ENCODE results near the gene POM121L2.
"Not testable (repeated sequence)": the region's sequence is repeated elsewhere in the genome, so short reads cannot be mapped to it uniquely, and the experiment has no call there.

POM121L2 gene

GRCh38 chr6:27295301-27296079 is 16.6 kb downstream of the POM121L2 start:
- H3K4me3 ChIP-seq (ENCODE audit: low read depth, low read length) = peak overlapping the region; percentile 78

GRCh38 chr6:27294409-27294808 is 17.7 kb downstream of the POM121L2 start:
- H3K4me3 ChIP-seq (ENCODE audit: low read depth, low read length) = no peak overlapping the region

GRCh38 chr6:27293436-27294098 is 18.5 kb downstream of the POM121L2 start:
- H3K4me3 ChIP-seq (ENCODE audit: low read depth, low read length) = peak overlapping the region; percentile 18

DNA sequence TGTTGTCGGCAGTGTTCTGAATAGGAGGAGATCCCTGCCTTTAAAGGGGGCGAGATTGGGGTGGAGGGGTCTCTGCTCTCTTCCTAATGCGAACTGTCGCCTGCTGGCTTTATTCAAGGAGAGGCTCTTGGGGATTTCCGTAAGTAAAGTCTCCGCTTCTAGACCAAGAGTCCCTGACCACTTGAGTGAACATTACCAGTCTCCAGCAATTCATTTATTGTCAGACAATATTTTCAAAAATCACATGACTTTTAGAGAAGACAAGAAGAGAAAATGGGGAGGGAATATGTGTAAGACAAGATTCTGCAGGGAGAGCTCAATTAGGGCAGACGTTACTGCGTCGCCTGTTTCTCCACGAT is 21.2 kb downstream of the POM121L2 start:
- H3K4me3 ChIP-seq (ENCODE audit: low read depth, low read length) = peak overlapping the region; percentile 62

GRCh38 chr6:27290065-27290849 is 21.8 kb downstream of the POM121L2 start:
- peak overlapping the region; percentile 62 for H3K4me3 ChIP-seq (ENCODE audit: low read depth, low read length)

GRCh38 chr6:27288136-27289044 is 23.7 kb downstream of the POM121L2 start:
- H3K4me3 ChIP-seq (ENCODE audit: low read depth, low read length) = peak overlapping the region; percentile 62

- peak overlapping the region; percentile 62 for H3K4me3 ChIP-seq (ENCODE audit: low read depth, low read length)
These were observed 24.3 kb downstream of the POM121L2 start for GRCh38 chr6:27287751-27288135.

DNA sequence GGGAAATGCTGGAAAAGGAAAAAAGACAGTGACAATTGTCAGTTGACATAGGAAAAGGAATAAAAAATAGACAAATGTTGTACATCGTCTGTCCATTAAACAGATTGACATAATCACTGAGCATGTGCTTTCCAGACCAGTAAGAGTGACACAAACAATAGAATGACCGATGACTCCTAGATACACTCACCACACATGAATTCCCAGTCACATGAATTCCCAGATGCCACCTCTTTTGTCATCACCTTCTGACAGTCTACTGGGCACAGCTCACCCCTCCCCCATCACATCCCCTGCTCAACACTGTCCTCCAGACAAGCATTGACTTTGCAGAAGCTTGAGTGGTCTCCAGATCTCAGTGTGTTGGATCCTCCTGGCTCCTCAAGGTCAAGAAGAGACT is 25.9 kb downstream of the POM121L2 start:
- H3K4me3 ChIP-seq (ENCODE audit: low read depth, low read length) = no peak overlapping the region

GRCh38 chr6:27283279-27283678 is 28.8 kb downstream of the POM121L2 start:
- H3K4me3 ChIP-seq (ENCODE audit: low read depth, low read length) = no peak overlapping the region

DNA sequence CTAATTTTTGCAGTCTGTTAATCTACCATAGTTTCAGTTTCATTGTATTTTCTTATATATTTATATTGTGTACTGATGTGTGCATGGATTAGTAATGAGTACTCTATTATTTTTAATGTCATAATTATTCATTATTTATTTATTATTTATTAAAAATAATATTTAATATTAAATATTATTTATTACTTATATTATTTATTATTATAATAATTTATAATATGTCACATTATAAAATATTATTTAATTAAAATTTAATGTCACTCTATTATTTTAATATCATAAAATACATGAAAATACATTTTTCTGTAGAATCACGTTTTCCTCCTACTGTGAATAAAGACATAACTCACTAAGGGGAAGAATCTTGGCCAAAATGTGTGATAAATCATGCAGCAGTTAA is 30.5 kb downstream of the POM121L2 start:
- H3K4me3 ChIP-seq (ENCODE audit: low read depth, low read length) = peak overlapping the region; percentile 83

GRCh38 chr6:27281105-27281539 is 31.0 kb downstream of the POM121L2 start:
- H3K4me3 ChIP-seq (ENCODE audit: low read depth, low read length) = peak overlapping the region; percentile 83

- H3K4me3 ChIP-seq (ENCODE audit: low read depth, low read length) = peak overlapping the region; percentile 83
These were observed 31.5 kb downstream of the POM121L2 start for GRCh38 chr6:27280540-27281000.

- H3K4me3 ChIP-seq (ENCODE audit: low read depth, low read length) = peak overlapping the region; percentile 83
These were observed 32.0 kb downstream of the POM121L2 start for GRCh38 chr6:27280064-27280539.

GRCh38 chr6:27279513-27280063 is 32.5 kb downstream of the POM121L2 start:
- H3K4me3 ChIP-seq (ENCODE audit: low read depth, low read length) = peak overlapping the region; percentile 83

DNA sequence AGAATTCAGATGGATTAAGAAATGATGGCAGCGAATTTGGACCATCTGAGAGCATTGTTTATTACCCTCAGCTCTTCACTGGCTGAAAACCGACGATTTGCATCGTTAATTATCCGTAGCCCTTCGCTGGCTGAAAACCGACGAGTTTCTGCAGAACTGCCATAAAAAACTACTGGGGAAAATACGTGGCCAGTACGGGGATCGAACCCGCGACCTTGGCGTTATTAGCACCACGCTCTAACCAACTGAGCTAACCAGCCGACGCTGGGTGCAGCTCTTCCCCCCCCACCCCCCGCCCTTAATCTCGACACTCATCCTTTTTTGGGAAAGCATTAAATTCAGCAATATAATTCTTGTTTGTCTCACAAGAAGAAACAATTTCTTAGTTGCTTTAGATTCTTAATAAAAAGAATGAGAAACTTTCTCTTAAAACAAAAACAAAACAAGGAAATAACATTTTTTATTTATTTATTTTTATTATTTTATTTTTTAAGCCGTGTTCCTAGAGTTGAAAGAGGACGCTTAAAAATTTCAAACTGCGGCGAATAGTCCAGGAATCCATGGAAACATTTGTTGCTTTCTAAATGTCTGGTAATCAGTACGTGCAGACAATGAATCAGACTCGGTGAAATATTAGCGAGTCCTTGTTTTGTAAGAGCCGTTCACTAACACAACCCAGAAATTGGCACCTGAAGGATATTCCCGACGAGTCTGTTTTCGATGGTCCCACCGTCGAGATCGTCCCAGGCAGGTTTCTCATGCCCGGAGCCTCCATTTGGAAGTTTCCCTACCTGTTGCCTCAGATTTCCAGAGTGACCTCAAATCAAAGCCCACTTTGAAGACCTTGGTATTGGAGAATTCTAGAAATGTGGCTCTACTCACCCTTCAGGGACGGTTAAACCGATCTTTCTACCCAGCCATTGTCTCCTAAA is 36.8 kb downstream of the POM121L2 start:
- H3K4me3 ChIP-seq (ENCODE audit: low read depth, low read length) = peak overlapping the region; percentile 45

DNA sequence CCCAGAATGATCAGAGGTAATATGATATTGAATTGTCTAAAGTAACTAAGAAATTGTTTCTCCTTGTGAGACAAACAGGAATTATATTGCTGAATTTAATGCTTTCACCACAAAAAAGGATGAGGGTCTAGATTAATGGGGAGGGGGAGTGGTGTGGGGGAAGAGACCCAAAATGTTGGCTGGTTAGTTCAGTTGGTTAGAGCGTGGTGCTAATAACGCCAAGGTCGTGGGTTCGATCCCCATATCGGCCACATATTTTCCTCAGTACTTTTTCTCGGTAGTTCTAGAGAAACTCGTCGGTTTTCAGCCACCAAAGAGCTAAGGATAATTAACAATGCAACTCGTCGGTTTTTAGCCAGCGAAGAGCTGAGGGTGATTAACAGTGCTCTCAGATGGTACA is 38.3 kb downstream of the POM121L2 start:
- no peak overlapping the region for H3K4me3 ChIP-seq (ENCODE audit: low read depth, low read length)

GRCh38 chr6:27268803-27269202 is 43.3 kb downstream of the POM121L2 start:
- no peak overlapping the region for H3K4me3 ChIP-seq (ENCODE audit: low read depth, low read length)

DNA sequence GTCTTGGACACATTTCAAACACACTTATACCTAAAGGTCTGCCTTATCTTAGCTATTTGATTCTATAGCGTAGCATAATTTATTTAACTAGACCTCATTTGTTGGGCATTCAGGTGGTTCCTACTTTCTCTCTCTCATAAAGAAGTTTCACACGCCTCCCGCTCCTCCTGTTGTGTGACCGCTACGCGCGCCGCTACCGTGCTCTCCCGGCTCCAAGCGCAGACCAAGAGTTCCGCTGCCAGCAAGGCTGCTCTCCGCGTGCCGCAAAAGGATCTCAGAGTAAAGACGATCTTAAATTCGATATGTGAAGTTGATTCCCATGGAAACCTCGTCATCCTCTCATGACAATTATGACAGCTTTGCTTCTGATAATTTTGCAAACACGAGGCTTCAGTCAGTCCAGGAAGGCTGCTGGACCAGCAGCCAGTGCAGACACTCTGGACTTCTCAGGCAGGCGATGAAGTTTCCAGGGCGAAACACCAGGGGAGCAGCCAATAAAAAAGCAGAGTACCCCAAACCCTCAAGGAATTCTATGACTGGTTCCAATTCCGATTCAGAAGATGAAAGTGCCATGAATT is 44.1 kb downstream of the POM121L2 start:
- no peak overlapping the region for H3K4me3 ChIP-seq (ENCODE audit: low read depth, low read length)

- not testable (repeated sequence) for H3K4me3 ChIP-seq (ENCODE audit: low read depth, low read length)
These were observed 45.1 kb downstream of the POM121L2 start for GRCh38 chr6:27267003-27267402.
